Right kidney (tissue), 9 donors: ENCODE results near the gene NMBR.
"Not testable (repeated sequence)": the region's sequence is repeated elsewhere in the genome, so short reads cannot be mapped to it uniquely, and the experiment has no call there.

ENCODE experiments used
- DNase-seq: peaks from one replicate; pipeline ENCODE4 v3.0.0-alpha.2; 2016
- long read RNA-seq, 8 donors: transcript quantifications; one replicate each; lab custom pipeline, GENCODE V29; 2026

Gene NMBR
- long read RNA-seq, donor 1: 0 reads
- long read RNA-seq, donor 2: 0 reads
- long read RNA-seq, donor 3: 0 reads
- long read RNA-seq, donor 4: 0 reads
- long read RNA-seq, donor 5: 0 reads
- long read RNA-seq, donor 6: 0 reads
- long read RNA-seq, donor 7: 0 reads
- long read RNA-seq, donor 8: 0 reads

DNA sequence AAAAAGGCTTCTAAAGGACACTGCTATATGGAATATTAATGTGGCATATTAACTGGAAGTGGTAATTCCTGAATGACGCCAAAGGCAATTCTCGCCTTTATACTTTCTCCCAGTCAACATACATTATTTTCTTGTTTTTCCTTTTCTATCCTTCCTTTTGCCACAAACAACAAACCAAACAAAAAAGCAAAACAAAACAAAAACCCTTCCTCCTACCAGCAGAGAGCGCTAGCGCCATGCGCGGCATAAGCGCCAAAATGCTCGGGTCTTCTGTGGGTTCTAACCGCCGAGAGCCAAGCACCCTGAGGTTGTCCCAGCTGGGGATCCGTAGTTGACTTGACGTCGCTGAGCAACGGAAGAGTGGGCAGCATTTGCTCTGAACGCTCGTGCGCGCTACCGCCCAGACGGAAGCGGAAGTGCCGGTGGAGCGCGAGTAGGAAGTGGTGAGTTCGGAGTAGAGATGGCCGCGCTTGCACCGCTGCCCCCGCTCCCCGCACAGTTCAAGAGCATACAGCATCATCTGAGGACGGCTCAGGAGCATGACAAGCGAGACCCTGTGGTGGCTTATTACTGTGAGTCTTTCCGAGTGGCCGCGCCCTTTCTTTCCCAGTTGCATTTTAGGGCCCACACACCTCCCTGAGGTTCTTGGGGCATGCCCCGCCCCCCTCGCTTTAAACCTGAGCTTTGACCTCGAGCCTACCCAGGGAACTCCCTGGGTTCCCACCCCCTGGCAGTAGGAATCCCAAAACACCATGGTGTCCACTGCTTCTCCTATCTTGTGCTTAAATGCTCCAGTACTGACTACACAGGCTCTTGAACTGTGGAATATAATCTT lies at the start of gene NMBR, which contains the start of gene VTA1:
Gene NMBR (minus strand): TSS at position 295 of the 835 bp plus-strand sequence. CDS start 58,464 bp downstream, outside the sequence.
Gene VTA1 (plus strand): TSS at position 436 of the 835 bp plus-strand sequence. CDS start 25 bp downstream, at position 461.
- peak; percentile 82 for DNase-seq

DNA sequence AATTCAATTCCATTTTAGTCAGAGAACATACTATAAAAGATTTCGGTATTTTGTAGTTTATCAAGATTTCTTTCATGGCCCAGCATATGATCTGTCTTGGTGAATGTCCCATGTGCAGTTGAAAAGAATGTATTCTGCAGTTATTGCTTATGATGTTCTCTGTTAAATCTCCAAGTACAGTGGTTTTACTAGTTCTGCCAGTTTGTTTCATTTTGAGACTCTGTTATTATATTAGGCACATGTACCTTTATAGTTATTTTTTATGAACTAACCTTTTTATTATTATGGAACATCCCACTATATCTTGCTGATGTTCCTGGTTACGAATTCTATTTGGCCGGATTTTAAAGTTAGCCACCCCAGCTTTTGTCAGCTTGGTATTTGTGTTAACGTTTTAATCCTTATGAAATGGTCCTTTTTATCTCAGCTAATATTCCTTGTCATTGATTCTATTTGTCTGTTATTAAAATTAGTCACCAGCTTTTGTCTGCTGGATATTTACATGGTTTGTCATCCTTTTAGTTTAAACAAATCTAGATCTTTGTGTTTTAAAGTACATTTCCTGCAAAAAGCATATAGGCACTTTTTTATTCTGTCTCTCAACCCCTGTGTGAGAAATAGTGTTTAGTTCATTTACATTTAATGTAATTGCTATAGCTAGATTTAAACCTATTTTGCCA lies 49.1 kb upstream of the NMBR start:
- no peak for DNase-seq

DNA sequence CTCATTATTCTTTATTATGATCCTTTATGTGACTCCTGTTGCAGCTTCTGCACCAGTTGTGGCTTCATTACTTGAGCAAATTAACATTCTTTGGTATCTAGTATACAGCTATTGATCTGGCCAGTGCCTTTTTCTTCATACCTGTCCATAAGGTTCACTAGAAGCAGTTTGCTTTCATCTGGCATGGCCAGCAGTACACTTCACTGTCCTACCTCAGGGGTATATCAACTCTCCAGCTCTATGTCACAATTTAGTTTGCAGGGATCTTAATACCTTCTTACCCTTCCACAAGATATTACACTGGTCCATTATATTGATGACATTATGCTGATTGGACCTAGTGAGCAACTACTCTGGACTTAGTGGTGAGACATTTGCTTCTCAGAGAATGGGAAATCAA lies 46.7 kb upstream of the NMBR start:
- no peak for DNase-seq

DNA sequence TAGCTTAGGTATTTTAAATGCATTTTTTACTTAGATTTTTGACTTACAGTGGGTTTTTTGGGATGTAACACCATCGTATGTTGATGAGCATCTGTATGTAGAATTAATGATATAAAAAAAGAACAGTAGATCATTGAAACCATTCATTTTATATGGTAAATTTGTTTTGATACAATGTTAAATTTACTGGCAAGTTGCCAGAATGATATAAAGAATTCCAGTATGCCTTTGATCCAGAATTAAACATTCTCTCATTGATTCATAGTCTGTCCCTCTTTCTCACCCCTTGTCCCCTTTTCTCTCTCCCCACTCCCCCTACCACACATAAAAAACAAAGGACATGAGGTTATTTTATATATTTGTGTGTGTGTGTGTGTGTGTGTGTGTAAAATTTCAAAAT lies 45.4 kb upstream of the NMBR start:
- DNase-seq: no peak

DNA sequence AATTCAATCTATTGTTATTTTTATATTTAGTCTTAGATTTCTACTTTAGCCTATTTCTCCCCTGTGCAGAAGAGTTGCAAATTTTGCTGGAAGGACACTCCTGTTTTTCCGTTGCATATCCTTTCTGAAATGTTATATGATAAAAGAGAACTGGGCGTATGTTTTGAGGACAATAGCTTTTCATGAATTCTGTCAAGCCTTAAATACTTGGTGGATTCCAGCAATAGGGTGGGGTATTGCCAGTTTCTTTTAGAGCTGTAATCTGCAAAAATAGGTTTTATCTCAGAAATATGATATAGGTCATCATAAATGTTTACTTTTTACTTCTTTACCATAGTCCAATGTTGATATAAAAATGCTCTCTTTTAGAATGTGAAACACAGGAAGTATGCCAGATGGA lies 42.1 kb upstream of the NMBR start:
- DNase-seq: no peak

- DNase-seq: not testable (repeated sequence)
Observed at GRCh38 chr6:142188341-142188740, 41.4 kb upstream of the NMBR start.

- DNase-seq: no peak
Observed at GRCh38 chr6:142187209-142187608, 40.3 kb upstream of the NMBR start.

GRCh38 chr6:142185641-142186040 lies 38.7 kb upstream of the NMBR start:
- DNase-seq: no peak

GRCh38 chr6:142184307-142184706 lies 37.4 kb upstream of the NMBR start:
- no peak for DNase-seq

DNA sequence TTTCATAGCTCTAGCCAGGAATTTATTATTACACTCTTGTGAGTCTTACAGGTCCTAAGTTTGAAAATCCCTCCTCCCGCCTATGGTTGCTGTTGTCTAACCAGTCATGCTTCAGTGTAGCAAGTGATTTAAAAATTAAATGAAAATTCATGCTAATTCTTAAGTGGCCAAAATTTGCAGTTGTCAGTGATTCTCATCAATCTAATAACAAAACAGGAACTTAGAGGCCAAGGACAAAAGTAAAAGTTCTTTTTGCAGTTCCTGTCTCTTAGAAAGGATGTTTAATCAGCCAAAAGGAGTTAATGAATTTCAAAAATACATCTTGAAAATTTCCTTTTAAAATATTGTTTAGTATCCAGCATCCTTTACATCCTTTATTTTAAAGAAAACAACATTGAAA lies 36.4 kb upstream of the NMBR start:
- no peak for DNase-seq

- no peak for DNase-seq
Observed at GRCh38 chr6:142182004-142182403, 35.1 kb upstream of the NMBR start.

- DNase-seq: no peak
Observed at GRCh38 chr6:142178129-142178528, 31.2 kb upstream of the NMBR start.

DNA sequence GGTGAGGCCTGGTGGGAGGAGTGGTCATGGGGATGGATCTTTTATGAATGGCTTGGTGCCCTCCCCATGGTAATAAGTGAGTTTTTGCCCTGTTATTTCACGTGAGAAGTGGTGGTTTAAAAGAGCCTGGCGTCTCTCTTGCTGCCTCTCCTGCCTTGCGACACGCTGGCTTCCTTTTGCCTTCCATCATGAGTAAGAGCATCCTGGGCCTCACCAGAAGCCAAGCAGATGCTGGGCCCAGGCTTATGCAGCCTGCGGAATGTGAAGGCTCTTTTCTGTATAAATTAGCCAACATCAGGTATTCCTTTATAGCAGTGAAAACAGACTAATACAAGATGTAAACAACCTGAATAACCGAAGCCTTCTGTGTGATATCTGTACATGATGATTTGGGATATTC lies 27.8 kb upstream of the NMBR start:
- DNase-seq: no peak

- no peak for DNase-seq
Observed at GRCh38 chr6:142173980-142174379, 27.1 kb upstream of the NMBR start.

DNA sequence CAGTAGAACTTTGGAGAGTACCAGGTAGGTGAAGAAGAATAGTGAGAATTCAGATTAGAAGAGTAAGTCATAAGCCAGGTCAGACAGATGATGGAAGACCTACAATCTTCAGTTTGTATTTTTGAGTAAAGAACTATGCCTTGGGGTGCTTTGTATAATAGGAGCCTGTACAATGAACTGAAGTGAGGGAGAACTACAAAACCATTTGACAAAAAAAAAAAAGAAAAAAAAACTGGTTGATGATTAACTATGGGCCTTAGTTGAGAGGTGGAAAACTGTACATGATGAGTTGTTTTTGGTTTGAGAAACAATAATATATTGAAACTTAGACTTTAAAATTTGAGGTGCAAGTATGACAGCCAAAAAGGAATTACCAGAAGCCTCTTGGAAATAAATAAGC lies 25.8 kb upstream of the NMBR start:
- DNase-seq: no peak

DNA sequence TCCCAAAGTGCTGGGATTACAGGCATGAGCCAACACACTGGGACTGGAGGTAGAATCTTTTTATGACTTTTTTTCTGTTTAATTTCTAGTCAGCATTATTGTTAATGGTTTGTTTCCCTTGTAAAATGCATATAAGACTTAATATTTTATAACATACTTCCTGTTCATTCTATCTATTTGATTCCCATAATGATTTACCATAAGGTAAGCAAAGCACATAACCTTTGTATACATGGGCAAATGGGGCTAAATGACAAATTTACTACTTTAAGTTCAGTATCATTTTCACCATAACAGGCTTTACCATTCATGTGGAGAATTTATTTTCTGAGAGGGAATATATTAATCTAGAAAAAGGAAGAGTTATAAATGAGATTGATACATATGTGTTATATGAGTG lies 24.4 kb upstream of the NMBR start:
- DNase-seq: no peak

DNA sequence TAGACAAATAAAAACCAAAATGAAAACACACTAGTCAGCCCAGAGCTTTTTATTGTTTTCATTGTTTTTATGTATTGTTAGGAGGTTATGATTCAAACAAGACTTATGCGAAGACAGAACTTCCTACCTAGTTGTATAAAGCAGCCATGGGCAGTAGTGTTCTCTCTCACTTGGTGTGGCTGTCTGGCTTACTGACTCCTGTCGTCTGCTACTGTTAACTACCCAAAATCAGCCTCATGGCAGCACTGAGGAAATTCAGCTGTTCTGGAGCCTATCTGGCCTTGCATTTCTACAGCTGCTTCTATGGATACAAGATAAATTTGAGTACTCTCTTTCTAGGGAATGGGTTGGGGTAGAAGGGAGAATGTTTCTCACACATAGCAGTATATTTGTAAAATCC lies 20.6 kb upstream of the NMBR start:
- DNase-seq: no peak

GRCh38 chr6:142167071-142167470 lies 20.1 kb upstream of the NMBR start:
- no peak for DNase-seq

DNA sequence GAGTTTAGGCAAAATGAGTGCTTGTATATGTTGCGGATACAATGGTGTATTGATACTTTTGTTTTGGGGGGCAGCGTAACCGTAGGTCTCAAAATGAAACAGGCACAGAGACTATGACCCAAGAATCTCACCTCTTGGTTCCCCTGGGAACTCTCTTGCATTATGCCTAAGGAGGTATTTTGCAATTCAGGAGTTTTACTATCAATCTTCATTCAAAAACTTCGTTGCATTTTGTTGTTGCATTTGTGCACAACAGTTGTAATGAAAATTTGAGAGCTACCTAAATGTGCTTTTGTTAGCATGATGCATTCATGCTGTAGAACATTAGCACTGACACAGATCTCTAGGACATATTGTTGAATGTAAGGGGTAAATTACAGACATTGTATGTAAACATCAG lies 18.3 kb upstream of the NMBR start:
- DNase-seq: no peak

DNA sequence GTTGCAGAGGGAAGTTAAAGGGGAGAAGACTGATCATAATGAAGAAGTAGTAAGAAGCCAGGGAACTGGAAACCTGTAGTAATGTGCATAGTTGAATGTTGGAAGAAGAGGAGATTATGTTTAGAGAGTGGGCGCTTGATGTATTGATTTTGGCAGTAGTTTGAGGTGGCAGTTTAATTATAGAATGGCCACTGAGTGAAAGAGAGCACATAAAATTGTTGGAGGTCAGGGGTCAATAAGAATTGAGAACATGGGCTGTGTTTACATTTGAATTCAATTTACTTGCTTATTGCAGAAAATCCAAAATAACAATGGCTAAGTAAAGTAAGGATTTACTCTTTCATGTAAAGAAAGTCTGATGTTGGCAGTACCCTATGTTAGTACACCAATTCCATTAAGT lies 15.9 kb upstream of the NMBR start:
- no peak for DNase-seq

GRCh38 chr6:142156758-142157068 lies 9.8 kb upstream of the NMBR start:
- not testable (repeated sequence) for DNase-seq

DNA sequence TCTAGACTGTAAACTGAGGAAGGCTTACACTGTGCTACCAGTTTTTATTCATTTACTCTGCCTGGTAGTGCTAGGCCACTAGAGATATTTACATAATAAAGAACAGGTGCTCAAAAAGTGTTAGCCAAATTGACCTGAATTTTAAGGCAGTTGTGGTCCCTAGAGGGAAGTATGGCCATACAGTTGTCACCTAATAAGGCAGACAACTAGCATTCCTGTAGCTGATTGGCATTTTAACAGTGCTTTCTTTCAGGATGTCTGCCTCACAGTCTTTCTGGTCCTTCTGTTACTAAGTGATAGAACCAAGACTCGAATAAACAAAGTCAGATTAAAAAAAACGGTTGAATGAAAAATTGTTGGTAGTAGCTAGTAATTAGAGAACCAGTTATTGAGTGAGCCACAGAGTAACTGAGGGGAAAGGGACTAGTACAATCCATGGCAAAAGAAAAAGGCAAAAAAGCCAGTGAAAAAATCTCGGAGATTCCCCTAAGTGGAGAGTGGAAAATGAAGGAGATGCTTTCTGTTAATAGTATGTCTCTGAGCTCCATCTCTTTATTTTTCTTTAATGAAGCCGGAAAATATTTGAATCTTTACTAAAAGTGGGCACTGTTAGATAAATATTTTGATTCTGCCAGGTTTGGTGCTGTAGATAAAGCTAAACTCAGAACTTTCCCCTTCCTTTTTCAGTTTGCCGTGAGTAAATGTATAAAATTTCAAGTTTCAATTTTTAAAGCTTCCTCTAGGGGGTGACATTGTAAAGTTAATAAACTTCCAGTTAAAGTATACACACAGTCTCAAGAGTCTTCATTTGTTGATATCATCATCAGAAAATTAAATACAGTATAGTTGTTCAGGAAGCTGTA lies 9.2 kb upstream of the NMBR start:
- DNase-seq: no peak

- no peak for DNase-seq
Observed at GRCh38 chr6:142155091-142155490, 8.2 kb upstream of the NMBR start.
